ENCODE measurements around the gene HOXA3.
A peak's percentile ranks its signal among the peaks of the same experiment; 100 is the strongest.

DNA sequence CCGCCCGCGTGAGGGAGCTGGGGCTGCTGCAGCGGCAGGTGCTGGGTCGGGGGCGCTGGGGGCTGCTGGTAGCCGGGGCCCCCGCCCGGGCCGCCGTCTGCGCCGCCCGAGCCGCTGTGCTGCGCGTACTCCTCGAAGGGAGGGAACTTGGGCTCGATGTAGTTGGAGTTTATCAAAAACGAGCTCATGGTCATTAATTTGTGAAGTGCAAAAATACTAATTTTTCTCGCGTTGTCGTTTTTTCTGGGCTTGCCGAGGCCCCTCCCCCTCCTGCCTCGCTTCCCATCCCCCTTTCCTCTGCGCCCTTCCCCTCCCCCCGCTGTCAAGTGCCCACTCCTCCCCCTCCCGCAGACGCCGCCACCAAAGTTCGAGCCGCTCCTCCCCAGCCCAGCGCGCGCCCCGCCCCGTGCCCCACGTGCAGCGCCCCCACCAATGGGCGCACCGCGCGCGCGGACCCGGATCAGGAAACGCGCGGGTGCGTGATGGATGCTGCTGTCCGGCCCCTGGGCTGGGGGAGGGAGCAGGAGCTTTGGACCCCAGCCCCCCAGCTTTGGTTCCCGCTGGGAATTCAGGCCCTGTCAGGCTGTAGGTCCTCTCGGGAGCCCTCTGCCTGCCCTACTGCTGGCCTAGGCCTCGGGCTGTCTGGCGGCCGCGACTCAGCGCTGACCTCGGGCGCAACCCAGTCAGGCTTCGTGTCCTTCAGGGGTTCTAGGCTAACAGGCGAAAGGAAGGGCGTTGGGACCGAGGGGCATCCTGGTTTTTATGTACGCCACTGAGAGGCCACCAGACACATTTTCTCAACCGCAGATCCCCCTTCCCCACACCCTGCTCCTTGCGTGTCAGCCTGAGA is 21.6 kb downstream of the HOXA3 start, which contains the start of gene HOXA4:
- TF ChIP-seq CTCF (IDR thresholded peaks at IDR 0.05) (no peak), POLR2A (IDR thresholded peaks at IDR 0.05) (peak; percentile 61 to 72), POLR2AphosphoS5 (IDR thresholded peaks at IDR 0.05) (peak; percentile 89 to 98 (median 93))
